ENCODE results near the gene PLCD3. TPM values are rescaled to one million over a fixed set of nuclear protein-coding genes. Genes with fewer than 3 reads are reported as not detected.

The PLCD3 gene
- total RNA-seq, 2 donors from 2014 or later = 92.1 to 132 TPM

GRCh38 chr17:45137561-45138305 lies 5.4 kb upstream of the PLCD3 start:
- ATAC-seq (no peak), DNase-seq (no peak)
- intact Hi-C loops (cut with DNase I) = loop anchor here in 1 of 2 donors (2.0 kb wide), 1 partner anchor 63 kb away; no protein-coding TSS in a partner anchor

- intact Hi-C loops (cut with DNase I) = no loop called here
- DNase-seq = no peak
- ATAC-seq = no peak
Measured at GRCh38 chr17:45136846-45137560, 4.7 kb upstream of the PLCD3 start.

- DNase-seq (peak; percentile 23), ATAC-seq (no peak)
- intact Hi-C loops (cut with DNase I) = loop anchor here in 1 of 2 donors (1.0 kb wide), 1 partner anchor 61 kb away; no protein-coding TSS in a partner anchor
Measured at GRCh38 chr17:45135978-45136791, 3.9 kb upstream of the PLCD3 start.

- ATAC-seq (peak; percentile 79 to 80), DNase-seq (peak; percentile 97)
- intact Hi-C loops (cut with DNase I) = loop anchor here in 1 of 2 donors (1.0 kb wide), 1 partner anchor 62 kb away; no protein-coding TSS in a partner anchor
Measured at GRCh38 chr17:45135192-45135977, 3.1 kb upstream of the PLCD3 start, which contains the start of gene ACBD4. TSS of gene ACBD4 (plus strand) at chr17:45135687. CDS start at chr17:45136145, 458 bp downstream.

- DNase-seq = peak; percentile 88
- ATAC-seq = peak; percentile 81 to 83
- intact Hi-C loops (cut with DNase I) = loop anchor here (5.0 kb wide), 2 partner anchors 36 to 211 kb away; no protein-coding TSS in a partner anchor
Measured at GRCh38 chr17:45132572-45133463, 503 bp upstream of the PLCD3 start.

- peak; percentile 63 for DNase-seq
- peak in 1 of 2 donors; percentile 1 for ATAC-seq
- intact Hi-C loops (cut with DNase I) = loop anchor here (5.0 kb wide), 2 partner anchors 34 to 209 kb away; no protein-coding TSS in a partner anchor
Measured at GRCh38 chr17:45131616-45132319, 547 bp downstream of the PLCD3 start.

- ATAC-seq (no peak), DNase-seq (no peak)
- intact Hi-C loops (cut with DNase I) = loop anchor here (5.0 kb wide), 2 partner anchors 34 to 209 kb away; no protein-coding TSS in a partner anchor
Measured at GRCh38 chr17:45130681-45131615, 1.4 kb downstream of the PLCD3 start.

DNA sequence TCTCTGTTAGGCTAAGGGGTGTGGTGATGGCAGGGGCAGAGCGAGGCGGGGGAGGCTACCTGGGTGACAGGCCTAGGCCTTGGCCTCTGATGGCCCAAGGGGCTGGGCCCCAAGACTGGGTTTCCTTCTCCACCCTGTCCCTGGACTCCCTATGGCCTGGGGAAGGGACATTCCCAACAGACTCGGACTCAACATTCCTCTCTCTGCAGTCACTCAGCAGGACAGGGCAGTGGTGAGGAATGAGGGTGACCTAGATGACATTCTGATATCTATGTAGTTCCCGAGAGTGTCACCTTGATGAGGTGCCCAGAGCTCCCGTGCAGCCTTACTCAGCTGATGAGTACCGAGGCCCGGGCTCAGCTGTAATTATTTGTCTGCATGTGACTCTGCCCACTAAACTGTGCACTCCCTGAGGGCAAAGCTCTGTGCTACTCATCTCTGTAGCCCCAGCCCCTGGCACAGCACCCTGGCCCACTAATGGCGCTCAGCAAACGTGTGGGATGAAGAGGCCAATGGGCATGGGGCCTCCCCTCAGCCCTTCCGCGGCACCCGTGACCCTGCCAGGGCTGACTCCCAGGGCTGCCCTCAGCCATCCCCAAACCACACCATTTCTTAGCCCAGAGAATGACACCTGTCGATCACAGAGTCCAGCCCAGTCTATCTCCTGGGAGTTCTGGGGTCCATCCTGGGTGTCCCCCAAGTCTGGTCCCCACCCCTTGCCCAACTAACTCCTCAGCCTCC lies 2.2 kb downstream of the PLCD3 start:
- ATAC-seq (no peak), DNase-seq (no peak)
- intact Hi-C loops (cut with DNase I) = loop anchor here (5.0 kb wide), 2 partner anchors 33 to 208 kb away; no protein-coding TSS in a partner anchor

DNA sequence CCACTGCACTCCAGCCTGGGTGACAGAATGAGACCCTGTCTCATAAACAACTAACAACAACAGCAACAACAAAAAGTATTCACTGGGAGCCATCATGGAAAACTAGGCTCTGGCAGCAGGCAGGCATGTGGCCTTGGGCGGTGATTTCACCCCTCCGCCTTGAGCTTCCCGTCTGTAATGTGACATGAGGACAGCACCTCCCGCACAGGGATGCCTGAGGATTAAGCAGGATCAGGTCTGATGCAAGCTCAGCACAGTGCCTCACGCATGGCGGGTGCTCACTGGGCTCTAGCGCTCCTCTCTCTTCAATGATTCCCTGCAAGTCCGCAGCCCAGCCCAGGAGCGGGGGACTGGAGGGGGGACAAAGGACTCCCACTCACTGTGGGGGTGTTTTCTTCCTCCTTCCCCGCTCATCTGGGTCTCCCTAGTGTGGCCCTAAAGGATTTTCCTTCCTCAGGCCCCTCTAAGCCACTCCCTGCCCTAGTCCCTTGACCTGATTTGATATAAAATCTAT lies 2.8 kb downstream of the PLCD3 start:
- intact Hi-C loops (cut with DNase I) = no loop called here
- DNase-seq (peak; percentile 55), ATAC-seq (no peak)

- intact Hi-C loops (cut with DNase I) = no loop called here
- ATAC-seq (no peak), DNase-seq (no peak)
Measured at GRCh38 chr17:45128989-45129388, 3.3 kb downstream of the PLCD3 start.

GRCh38 chr17:45128331-45128730 lies 4.0 kb downstream of the PLCD3 start:
- intact Hi-C loops (cut with DNase I) = no loop called here
- no peak for ATAC-seq
- DNase-seq = no peak

GRCh38 chr17:45127548-45128300 lies 4.6 kb downstream of the PLCD3 start:
- DNase-seq (peak; percentile 80), ATAC-seq (peak; percentile 3 to 10)
- intact Hi-C loops (cut with DNase I) = no loop called here

GRCh38 chr17:45127207-45127547 lies 5.1 kb downstream of the PLCD3 start:
- ATAC-seq = peak in 1 of 2 donors; percentile 1
- DNase-seq = no peak
- intact Hi-C loops (cut with DNase I) = no loop called here

DNA sequence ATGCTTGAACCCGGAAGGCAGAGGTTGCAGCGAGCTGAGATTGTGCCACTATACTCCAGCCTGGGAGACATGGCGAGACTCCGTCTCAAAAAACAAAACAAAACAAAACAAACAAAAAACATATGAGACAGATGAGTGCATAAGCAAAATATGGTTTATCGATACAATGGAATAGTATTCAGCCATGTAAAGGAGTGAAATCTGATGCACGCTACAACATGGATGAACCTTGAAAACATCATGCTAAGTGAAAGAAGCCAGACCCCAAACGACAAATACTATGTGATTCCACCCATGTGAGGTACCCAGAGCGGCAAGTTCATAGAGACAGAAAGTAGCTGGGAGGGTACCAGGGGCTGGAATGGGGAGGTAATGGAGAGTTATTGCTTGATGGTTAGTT lies 6.8 kb downstream of the PLCD3 start:
- DNase-seq (no peak), ATAC-seq (no peak)
- intact Hi-C loops (cut with DNase I) = no loop called here
